Activated T-helper 1 cell treated with Interleukin-2 at 50 U/mL for 16 hours (primary cell): ENCODE data around the gene SLC25A33.

Experiments
- DNase-seq: peaks from one replicate; pipeline ENCODE4 v3.0.0-alpha.2; 2020; ENCODE audit warnings: low read depth

Gene SLC25A33

GRCh38 chr1:9589144-9589718 is 50.0 kb downstream of the SLC25A33 start:
- peak; percentile 7 for DNase-seq

- no peak for DNase-seq
Measured at GRCh38 chr1:9589719-9590157, 50.5 kb downstream of the SLC25A33 start.

GRCh38 chr1:9590201-9590600 is 50.9 kb downstream of the SLC25A33 start:
- DNase-seq = no peak

- no peak for DNase-seq
Measured at GRCh38 chr1:9590945-9591668, 51.8 kb downstream of the SLC25A33 start.

GRCh38 chr1:9591669-9592509 is 52.6 kb downstream of the SLC25A33 start:
- no peak for DNase-seq

GRCh38 chr1:9592510-9593075 is 53.3 kb downstream of the SLC25A33 start:
- no peak for DNase-seq

GRCh38 chr1:9593147-9593491 is 53.9 kb downstream of the SLC25A33 start:
- DNase-seq = no peak

GRCh38 chr1:9593492-9594465 is 54.5 kb downstream of the SLC25A33 start:
- no peak for DNase-seq

- no peak for DNase-seq
Measured at GRCh38 chr1:9594471-9595155, 55.3 kb downstream of the SLC25A33 start.

- no peak for DNase-seq
Measured at GRCh38 chr1:9595156-9595967, 56.1 kb downstream of the SLC25A33 start.

GRCh38 chr1:9595968-9596340 is 56.7 kb downstream of the SLC25A33 start:
- no peak for DNase-seq

GRCh38 chr1:9596415-9597123 is 57.3 kb downstream of the SLC25A33 start:
- no peak for DNase-seq

GRCh38 chr1:9597361-9598315 is 58.4 kb downstream of the SLC25A33 start:
- no peak for DNase-seq

- no peak for DNase-seq
Measured at GRCh38 chr1:9598316-9598700, 59.0 kb downstream of the SLC25A33 start.

- no peak for DNase-seq
Measured at GRCh38 chr1:9599741-9600140, 60.5 kb downstream of the SLC25A33 start.

GRCh38 chr1:9600861-9601834 is 61.9 kb downstream of the SLC25A33 start:
- DNase-seq = no peak
